ENCODE data around the gene TANGO6. TPM values are rescaled to one million over a fixed set of nuclear protein-coding genes. Genes with fewer than 3 reads are reported as not detected.

TANGO6 gene
- total RNA-seq, 1 donor from 2014 or later = 12.8 TPM

DNA sequence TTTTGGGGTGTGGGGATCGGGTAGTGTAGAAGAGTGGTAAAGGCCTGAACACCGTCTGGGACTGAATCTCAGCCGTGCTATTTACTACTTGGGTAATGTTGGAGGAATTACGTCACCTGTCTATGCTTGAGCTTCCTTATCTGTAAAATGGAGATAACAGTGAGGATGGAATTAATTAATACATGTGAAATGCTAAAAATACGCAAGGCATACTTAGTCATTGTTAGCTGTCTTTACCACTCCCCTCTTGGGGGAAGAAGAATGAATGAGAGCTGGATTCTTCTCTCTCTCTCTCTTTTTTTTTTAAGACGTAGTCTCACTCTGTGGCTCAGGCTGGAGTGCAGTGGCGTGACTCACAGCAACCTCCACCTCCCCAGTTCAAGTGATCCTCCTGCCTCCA, 41.1 kb upstream of the TANGO6 start:
- Histone ChIP-seq H3K79me2 (ENCODE audit: low read depth) (no peaks in the 10 kb centered on the region), H3F3A (ENCODE audit: low read depth) (no peaks in the 10 kb centered on the region), H3K9ac (no peak overlapping the region), H3K4me2 (no peak overlapping the region), H3K4me3 (no peak overlapping the region), H2AFZ (replicated peaks) (no peak overlapping the region), H3K4me1 (no peaks in the 10 kb centered on the region), H4K20me1 (ENCODE audit: low read depth) (no peaks in the 10 kb centered on the region), H3K36me3 (no peaks in the 10 kb centered on the region), H3K27ac (no peak overlapping the region), H3K27me3 (no peaks in the 10 kb centered on the region), H3K9me3 (ENCODE audit: low read depth) (no peaks in the 10 kb centered on the region)
- Mint-ChIP-seq H3K4me3 (no peak overlapping the region), H3K27me3 (ENCODE audit: insufficient read depth, low read depth) (peaks cover 3% of the 10 kb centered on the region), H3K36me3 (no peaks in the 10 kb centered on the region), H3K9me3 (no peaks in the 10 kb centered on the region), H3K4me1 (peaks cover 3% of the 10 kb centered on the region), H3K27ac (no peak overlapping the region)
- TF ChIP-seq EZH2 (IDR thresholded peaks at IDR 0.05) (no peak), EZH2phosphoT487 (IDR thresholded peaks at IDR 0.05) (no peak)
- TF ChIP-seq, protein P1, sequence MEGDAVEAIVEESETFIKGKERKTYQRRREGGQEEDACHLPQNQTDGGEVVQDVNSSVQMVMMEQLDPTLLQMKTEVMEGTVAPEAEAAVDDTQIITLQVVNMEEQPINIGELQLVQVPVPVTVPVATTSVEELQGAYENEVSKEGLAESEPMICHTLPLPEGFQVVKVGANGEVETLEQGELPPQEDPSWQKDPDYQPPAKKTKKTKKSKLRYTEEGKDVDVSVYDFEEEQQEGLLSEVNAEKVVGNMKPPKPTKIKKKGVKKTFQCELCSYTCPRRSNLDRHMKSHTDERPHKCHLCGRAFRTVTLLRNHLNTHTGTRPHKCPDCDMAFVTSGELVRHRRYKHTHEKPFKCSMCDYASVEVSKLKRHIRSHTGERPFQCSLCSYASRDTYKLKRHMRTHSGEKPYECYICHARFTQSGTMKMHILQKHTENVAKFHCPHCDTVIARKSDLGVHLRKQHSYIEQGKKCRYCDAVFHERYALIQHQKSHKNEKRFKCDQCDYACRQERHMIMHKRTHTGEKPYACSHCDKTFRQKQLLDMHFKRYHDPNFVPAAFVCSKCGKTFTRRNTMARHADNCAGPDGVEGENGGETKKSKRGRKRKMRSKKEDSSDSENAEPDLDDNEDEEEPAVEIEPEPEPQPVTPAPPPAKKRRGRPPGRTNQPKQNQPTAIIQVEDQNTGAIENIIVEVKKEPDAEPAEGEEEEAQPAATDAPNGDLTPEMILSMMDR (IDR thresholded peaks at IDR 0.05) = no peak
- no peak for DNase-seq (ENCODE audit: low spot score)

DNA sequence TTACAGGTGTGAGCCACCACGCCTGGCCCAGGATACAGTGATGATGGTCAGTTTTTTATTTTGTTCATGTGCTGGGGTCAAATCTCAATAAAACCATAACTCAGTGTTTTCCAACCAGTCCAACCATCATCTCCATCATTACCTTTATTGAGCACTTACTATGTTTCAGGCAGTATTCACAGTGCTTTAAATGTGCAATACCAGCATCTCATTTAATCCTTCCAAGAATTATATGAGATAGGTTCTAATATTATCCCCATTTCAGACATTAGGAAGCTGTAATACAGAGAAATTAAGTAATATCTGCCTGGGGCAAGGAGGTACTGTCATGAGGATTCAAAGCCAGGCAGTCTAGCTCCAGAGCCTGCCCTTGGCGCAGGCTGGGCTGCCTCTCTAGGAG, 36.9 kb upstream of the TANGO6 start:
- Histone ChIP-seq H3K27ac (no peak overlapping the region), H2AFZ (replicated peaks) (no peak overlapping the region), H3K9ac (no peak overlapping the region), H3K9me3 (ENCODE audit: low read depth) (no peaks in the 10 kb centered on the region), H3K27me3 (no peaks in the 10 kb centered on the region), H3K79me2 (ENCODE audit: low read depth) (no peaks in the 10 kb centered on the region), H3K4me3 (no peak overlapping the region), H4K20me1 (ENCODE audit: low read depth) (no peaks in the 10 kb centered on the region), H3F3A (ENCODE audit: low read depth) (no peaks in the 10 kb centered on the region), H3K36me3 (no peaks in the 10 kb centered on the region), H3K4me1 (no peaks in the 10 kb centered on the region), H3K4me2 (no peak overlapping the region)
- no peaks in the 10 kb centered on the region for H3K9me3 Mint-ChIP-seq
- DNase-seq (ENCODE audit: low spot score) = no peak
- H3K27me3 Mint-ChIP-seq (ENCODE audit: insufficient read depth, low read depth) = peaks cover 3% of the 10 kb centered on the region
- H3K27ac Mint-ChIP-seq = no peak overlapping the region
- no peak overlapping the region for H3K4me3 Mint-ChIP-seq
- no peaks in the 10 kb centered on the region for H3K36me3 Mint-ChIP-seq
- no peak for TF ChIP-seq EZH2 (IDR thresholded peaks at IDR 0.05)
- no peak for TF ChIP-seq EZH2phosphoT487 (IDR thresholded peaks at IDR 0.05)
- TF ChIP-seq, protein P1 (IDR thresholded peaks at IDR 0.05) = no peak
- no peaks in the 10 kb centered on the region for H3K4me1 Mint-ChIP-seq

DNA sequence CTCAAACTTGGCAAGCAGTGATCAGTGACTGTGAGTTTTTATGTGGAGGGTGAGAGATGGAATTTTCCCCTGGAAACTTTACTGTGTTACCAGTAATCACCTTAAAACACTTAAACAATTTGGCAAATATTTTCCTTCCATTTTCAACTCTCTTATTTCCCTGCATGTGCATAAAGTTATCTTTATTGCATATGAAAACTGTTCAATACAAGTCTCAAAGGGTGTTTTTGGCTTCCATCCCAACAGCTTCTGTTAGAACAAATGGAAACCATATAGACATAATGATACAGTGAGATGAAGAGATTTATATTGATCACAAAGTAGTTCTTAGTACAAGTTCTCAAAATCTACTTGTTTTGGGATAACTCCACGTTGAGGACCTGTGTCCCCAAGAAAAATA, 36.4 kb upstream of the TANGO6 start:
- Mint-ChIP-seq H3K9me3 (no peaks in the 10 kb centered on the region), H3K4me3 (no peak overlapping the region), H3K36me3 (no peaks in the 10 kb centered on the region), H3K27me3 (ENCODE audit: insufficient read depth, low read depth) (peaks cover 3% of the 10 kb centered on the region), H3K4me1 (no peaks in the 10 kb centered on the region), H3K27ac (no peak overlapping the region)
- Histone ChIP-seq H3K27me3 (no peaks in the 10 kb centered on the region), H3K4me2 (no peak overlapping the region), H3F3A (ENCODE audit: low read depth) (no peaks in the 10 kb centered on the region), H3K9ac (no peak overlapping the region), H4K20me1 (ENCODE audit: low read depth) (no peaks in the 10 kb centered on the region), H3K36me3 (no peaks in the 10 kb centered on the region), H3K4me3 (no peak overlapping the region), H3K9me3 (ENCODE audit: low read depth) (no peaks in the 10 kb centered on the region), H3K27ac (no peak overlapping the region), H2AFZ (replicated peaks) (no peak overlapping the region), H3K79me2 (ENCODE audit: low read depth) (no peaks in the 10 kb centered on the region), H3K4me1 (no peaks in the 10 kb centered on the region)
- DNase-seq (ENCODE audit: low spot score) = no peak
- TF ChIP-seq, protein P1 (IDR thresholded peaks at IDR 0.05) = no peak
- TF ChIP-seq EZH2 (IDR thresholded peaks at IDR 0.05) = no peak
- TF ChIP-seq EZH2phosphoT487 (IDR thresholded peaks at IDR 0.05) = no peak
